Parathyroid adenoma (tissue), 2 donors: ENCODE measurements around the gene TEX9.

ENCODE experiments used
- H2AFZ ChIP-seq: fragments of 300-600 bp; sonication (generic); one replicate; pipeline ENCODE4 v1.7.0; 2017; ENCODE audit warnings: antibody characterized with exemption, mild to moderate bottlenecking
- H3K27ac ChIP-seq: fragments of 300-600 bp; sonication (generic); one replicate; pipeline ENCODE4 v1.7.0; 2017
- H3K27me3 ChIP-seq: fragments of 300-600 bp; sonication (generic); one replicate; pipeline ENCODE4 v1.7.0; 2017; ENCODE audit warnings: low read length; ENCODE audit not compliant: control insufficient read depth, insufficient read depth
- H3K36me3 ChIP-seq: fragments of 300-600 bp; sonication (generic); one replicate; pipeline ENCODE4 v1.7.0; 2017; ENCODE audit warnings: low read length; ENCODE audit not compliant: control insufficient read depth, insufficient read depth
- H3K4me1 ChIP-seq: fragments of 300-600 bp; sonication (generic); one replicate; pipeline ENCODE4 v1.7.0; 2017; ENCODE audit warnings: control low read depth
- H3K4me2 ChIP-seq: fragments of 300-600 bp; sonication (generic); one replicate; pipeline ENCODE4 v1.7.0; 2017; ENCODE audit warnings: low read length
- H3K4me3 ChIP-seq: fragments of 300-600 bp; sonication (generic); one replicate; pipeline ENCODE4 v1.7.0; 2017; ENCODE audit warnings: low read depth, low read length
- H3K79me2 ChIP-seq: fragments of 300-600 bp; sonication (generic); one replicate; pipeline ENCODE4 v1.7.0; 2017; ENCODE audit warnings: control low read depth
- H3K9ac ChIP-seq: fragments of 300-600 bp; sonication (generic); one replicate; pipeline ENCODE4 v1.7.0; 2017; ENCODE audit warnings: mild to moderate bottlenecking
- H3K9me3 ChIP-seq: fragments of 300-600 bp; sonication (generic); one replicate; pipeline ENCODE4 v1.7.0; 2017; ENCODE audit warnings: low read length; ENCODE audit not compliant: control insufficient read depth
- TF ChIP-seq, protein P1 (sequence below): fragments of 300-600 bp; sonication (generic); IDR thresholded peaks from one replicate; pipeline ENCODE4 v1.7.0; 2017; ENCODE audit warnings: antibody characterized with exemption, mild to moderate bottlenecking
- donor health status: primary hyperparathyroidism.

The TEX9 gene

DNA sequence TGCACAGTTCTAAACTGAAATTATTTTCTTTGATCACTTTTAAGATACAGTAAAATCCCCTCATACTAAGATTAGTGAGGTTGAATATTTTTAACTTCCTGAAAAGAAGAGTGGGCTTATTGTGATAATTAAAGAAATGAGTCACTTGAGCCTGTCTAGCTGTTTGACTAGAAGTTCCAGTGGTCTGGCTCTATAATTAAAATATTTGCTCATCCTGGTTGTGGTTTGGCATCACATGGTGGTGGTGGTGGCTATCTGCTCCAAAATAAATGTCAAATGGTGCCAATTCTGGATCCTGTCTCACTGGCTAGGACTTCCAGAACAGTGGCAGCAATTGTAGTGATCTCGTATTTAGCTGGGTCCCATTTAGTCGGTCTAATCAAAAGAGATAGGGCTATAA is 8.6 kb upstream of the TEX9 start:
- no peaks in the 10 kb centered on the region for H3K4me1 ChIP-seq
- TF ChIP-seq, protein P1, sequence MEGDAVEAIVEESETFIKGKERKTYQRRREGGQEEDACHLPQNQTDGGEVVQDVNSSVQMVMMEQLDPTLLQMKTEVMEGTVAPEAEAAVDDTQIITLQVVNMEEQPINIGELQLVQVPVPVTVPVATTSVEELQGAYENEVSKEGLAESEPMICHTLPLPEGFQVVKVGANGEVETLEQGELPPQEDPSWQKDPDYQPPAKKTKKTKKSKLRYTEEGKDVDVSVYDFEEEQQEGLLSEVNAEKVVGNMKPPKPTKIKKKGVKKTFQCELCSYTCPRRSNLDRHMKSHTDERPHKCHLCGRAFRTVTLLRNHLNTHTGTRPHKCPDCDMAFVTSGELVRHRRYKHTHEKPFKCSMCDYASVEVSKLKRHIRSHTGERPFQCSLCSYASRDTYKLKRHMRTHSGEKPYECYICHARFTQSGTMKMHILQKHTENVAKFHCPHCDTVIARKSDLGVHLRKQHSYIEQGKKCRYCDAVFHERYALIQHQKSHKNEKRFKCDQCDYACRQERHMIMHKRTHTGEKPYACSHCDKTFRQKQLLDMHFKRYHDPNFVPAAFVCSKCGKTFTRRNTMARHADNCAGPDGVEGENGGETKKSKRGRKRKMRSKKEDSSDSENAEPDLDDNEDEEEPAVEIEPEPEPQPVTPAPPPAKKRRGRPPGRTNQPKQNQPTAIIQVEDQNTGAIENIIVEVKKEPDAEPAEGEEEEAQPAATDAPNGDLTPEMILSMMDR = no peak
- H3K27me3 ChIP-seq = no peaks in the 10 kb centered on the region
- no peaks in the 10 kb centered on the region for H3K9me3 ChIP-seq
- no peak overlapping the region for H3K4me3 ChIP-seq
- H3K27ac ChIP-seq = no peak overlapping the region
- H3K9ac ChIP-seq = no peak overlapping the region
- no peaks in the 10 kb centered on the region for H3K36me3 ChIP-seq
- no peaks in the 10 kb centered on the region for H3K79me2 ChIP-seq
- H2AFZ ChIP-seq = no peak overlapping the region
- no peak overlapping the region for H3K4me2 ChIP-seq

- Histone ChIP-seq H3K27ac (no peak overlapping the region), H3K27me3 (no peaks in the 10 kb centered on the region), H3K79me2 (no peaks in the 10 kb centered on the region), H2AFZ (no peak overlapping the region), H3K9me3 (no peaks in the 10 kb centered on the region), H3K4me2 (no peak overlapping the region), H3K4me3 (no peak overlapping the region), H3K9ac (no peak overlapping the region), H3K36me3 (no peaks in the 10 kb centered on the region), H3K4me1 (no peaks in the 10 kb centered on the region)
- TF ChIP-seq, protein P1 = no peak
Observed at GRCh38 chr15:56358604-56359003, 6.6 kb upstream of the TEX9 start.

- no peak overlapping the region for H3K27ac ChIP-seq
- H3K27me3 ChIP-seq = no peaks in the 10 kb centered on the region
- no peak overlapping the region for H2AFZ ChIP-seq
- no peaks in the 10 kb centered on the region for H3K4me1 ChIP-seq
- no peak overlapping the region for H3K4me2 ChIP-seq
- H3K9ac ChIP-seq = no peak overlapping the region
- no peaks in the 10 kb centered on the region for H3K9me3 ChIP-seq
- H3K79me2 ChIP-seq = peaks cover 2% of the 10 kb centered on the region
- TF ChIP-seq, protein P1 = no peak
- no peaks in the 10 kb centered on the region for H3K36me3 ChIP-seq
- no peak overlapping the region for H3K4me3 ChIP-seq
Observed at GRCh38 chr15:56361987-56362386, 3.2 kb upstream of the TEX9 start.

DNA sequence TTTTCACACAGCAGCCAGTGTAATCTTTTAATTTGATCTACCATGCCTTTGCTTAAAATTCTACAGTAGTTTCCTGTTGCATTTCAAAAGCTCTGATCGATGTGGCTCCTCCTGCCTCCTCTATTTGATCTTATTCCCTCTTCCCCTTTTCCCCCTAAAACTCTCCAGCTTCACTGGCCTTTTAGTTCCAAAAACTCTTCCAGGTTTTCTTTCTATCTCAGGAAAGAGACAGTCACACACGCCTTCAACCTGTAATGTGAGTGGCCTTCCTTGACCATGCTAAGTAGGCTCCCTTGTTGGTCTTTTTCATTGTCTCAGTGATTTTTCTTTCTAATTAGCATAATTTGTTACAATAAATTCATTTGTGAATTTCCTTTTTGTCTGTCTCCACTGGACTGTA is 985 bp downstream of the TEX9 start:
- Histone ChIP-seq H3K4me3 (peak overlapping the region; percentile 72), H3K79me2 (peaks cover 2% of the 10 kb centered on the region), H3K9ac (no peak overlapping the region), H3K36me3 (no peaks in the 10 kb centered on the region), H3K4me1 (no peaks in the 10 kb centered on the region), H3K9me3 (no peaks in the 10 kb centered on the region), H2AFZ (peak overlapping the region; percentile 91), H3K27ac (no peak overlapping the region), H3K4me2 (peak overlapping the region; percentile 62), H3K27me3 (no peaks in the 10 kb centered on the region)
- TF ChIP-seq, protein P1 = no peak

GRCh38 chr15:56367156-56367555 is 1.9 kb downstream of the TEX9 start:
- Histone ChIP-seq H3K36me3 (no peaks in the 10 kb centered on the region), H3K9me3 (no peaks in the 10 kb centered on the region), H3K9ac (no peak overlapping the region), H3K4me3 (no peak overlapping the region), H3K79me2 (peaks cover 2% of the 10 kb centered on the region), H3K27me3 (no peaks in the 10 kb centered on the region), H3K4me1 (no peaks in the 10 kb centered on the region), H3K27ac (no peak overlapping the region), H3K4me2 (no peak overlapping the region), H2AFZ (no peak overlapping the region)
- TF ChIP-seq, protein P1 = no peak
